ENCODE data around the gene LRRC4.

- TF ChIP-seq POLR2A (IDR thresholded peaks at IDR 0.05) (no peak), CTCF (IDR thresholded peaks at IDR 0.05) (no peak)
These were observed 10.8 kb upstream of the LRRC4 start for GRCh38 chr7:128042012-128042411.

Measured in testis (tissue), 2 donors.